NCI-H1105 (cell line): Measurements from ENCODE around the gene PUM2.

Experiments used
- DNase-seq: peaks from one replicate; lab custom pipeline; 2025; lab: John Stamatoyannopoulos, UW

PUM2 gene

DNA sequence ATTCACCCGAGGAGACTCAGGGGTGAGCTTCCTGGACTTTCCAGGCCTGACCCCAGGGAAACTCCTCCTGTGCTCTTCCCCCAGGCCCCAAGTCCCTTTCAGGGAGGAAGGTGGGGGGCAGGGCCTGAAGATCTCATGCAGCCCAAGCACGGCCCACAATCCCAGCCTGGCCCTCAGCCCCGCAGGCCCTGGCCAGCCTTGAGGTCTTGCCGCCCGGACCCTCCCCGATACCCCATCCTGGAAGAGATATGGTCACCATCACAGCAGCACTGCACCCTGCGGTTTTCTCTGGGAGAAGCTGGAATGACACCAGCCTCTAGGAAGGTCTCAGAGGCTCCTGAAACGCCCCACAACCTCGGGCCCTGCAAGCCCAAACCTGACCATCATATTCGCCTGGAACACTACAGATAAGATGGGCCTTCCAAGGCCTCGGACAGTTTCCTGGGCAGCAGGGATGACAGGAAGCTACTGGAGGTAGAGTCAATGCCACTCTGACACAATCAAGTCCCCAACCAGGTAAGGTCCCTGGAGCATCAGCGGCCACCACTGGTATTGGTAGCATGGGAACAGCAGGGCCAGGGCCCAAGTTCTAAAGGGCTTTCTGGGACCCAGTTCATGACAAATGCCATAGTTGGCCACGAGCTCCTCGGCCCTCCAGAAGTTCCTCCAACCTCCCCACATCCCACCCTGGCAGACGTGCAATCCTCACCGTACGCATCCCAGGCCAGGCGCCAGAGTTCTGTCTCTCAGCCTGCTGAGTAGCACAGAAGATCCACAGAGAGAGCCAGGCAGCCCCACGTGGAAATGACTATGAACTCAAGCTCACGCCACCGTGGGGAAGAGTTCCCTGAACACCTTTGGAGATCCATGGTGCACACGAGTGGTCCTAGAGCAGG lies 134.3 kb downstream of the PUM2 start:
- DNase-seq = no peak

DNA sequence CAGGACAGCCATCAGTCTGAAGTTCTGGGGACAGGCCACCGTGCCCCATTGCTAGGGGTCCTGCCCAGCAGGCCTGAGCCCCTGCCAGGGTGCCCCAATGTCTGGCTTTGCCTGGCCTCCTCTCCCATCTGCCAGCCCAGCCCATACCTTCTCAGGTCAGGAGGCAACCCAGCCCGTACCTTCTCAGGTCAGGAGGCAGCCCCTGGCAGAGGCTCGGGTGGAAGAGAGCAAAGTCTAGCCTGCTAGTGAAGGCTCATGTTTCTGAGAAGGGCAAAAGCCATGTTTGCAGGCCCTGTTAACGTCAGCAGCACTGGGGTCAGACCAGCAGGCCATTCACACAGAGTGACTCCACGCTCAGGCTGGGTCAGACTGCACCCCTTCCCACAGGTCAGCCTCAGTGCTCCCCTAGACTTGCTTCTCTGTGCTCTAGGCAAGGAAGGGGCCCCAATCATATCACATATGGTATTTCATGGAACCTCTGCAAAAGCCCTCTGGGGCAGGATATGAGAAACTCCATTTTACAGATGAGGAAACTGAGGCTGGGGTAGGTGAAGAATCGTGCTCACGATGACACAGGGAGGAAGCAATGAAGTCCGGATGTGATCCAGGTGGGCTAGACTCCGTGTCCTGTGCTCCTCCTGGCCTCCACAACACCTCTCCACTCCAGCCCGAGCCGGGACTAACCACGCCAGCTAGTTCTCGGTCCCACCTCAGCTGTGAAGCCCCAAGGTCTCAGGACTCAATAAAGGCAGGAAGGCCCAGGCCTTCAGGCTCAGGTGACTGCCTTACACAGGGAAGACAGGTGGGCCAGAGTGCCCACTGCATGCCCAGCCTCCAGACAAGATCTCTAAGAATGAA lies 135.2 kb downstream of the PUM2 start:
- DNase-seq = no peak

DNA sequence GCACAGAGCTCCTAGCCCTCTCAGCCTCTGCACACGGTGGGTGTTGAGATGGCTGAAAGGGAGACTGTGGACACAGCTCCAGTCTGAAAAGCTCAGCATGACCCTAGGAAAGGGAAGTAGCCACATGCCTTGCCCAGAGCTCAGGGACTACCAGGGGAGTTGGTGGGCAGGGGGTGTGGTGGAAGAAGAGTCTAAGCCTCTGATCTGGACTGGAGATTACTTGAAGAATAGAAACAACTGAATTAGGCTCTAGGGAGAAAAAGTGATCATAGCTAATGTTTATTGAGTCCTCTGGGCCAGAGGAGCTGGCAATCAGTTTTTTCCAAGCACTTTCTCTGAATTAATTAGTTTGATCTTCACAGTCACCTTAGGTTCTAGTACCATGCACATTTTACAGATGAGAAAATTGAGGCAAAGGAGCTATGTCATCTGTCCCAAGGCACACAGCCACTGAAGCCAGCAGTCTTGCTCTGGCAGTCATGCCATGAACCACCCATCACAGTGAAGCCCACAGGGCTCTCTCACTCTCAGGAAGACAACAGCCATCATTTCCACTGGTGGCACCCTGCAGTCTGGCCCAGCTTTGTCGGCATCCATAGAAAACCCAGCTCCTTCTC lies 136.0 kb downstream of the PUM2 start:
- no peak for DNase-seq

DNA sequence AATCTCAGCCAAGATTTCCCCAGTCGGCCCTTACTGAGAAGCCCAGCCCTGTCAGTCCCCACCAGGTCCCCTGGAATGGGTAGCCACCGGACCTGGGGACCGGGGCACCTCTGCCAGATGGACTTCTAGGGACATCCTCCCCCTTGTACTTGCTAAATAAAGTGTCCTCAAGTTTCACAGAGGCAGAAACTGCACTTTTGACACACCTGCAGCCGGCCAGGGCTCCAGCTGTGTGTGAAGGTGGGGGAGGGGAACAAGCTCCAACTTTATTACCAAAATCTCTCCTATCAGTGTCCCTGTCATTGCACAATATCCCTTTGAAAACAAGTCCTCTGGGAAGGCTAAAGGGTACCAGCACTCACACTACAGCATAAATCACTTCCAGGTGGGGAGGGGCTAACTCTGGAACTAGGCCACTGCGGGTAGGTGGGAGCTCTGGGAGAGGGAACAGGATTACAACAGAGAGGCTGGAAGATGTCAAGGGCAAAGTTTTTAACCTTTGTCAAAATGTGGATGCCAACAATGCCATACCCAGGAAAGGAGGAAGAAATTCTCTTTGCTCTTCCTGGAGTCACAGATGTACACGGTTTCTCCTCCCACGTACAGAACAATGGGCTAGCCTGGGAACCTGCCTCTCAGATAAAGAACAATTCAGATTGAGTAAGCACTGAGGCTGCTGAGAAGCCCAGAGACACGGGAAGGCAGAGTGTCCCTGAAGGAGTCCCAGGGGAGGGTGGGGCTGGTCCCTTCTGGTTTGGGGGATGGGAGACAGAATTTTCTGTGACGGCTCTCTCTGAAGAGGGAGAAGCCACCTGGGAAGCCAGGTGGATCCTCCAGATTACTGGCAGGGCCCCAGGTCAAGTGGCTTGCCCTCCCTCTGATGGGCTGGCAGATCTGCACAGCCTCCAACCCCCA lies 136.7 kb downstream of the PUM2 start:
- DNase-seq = peak; percentile 79

DNA sequence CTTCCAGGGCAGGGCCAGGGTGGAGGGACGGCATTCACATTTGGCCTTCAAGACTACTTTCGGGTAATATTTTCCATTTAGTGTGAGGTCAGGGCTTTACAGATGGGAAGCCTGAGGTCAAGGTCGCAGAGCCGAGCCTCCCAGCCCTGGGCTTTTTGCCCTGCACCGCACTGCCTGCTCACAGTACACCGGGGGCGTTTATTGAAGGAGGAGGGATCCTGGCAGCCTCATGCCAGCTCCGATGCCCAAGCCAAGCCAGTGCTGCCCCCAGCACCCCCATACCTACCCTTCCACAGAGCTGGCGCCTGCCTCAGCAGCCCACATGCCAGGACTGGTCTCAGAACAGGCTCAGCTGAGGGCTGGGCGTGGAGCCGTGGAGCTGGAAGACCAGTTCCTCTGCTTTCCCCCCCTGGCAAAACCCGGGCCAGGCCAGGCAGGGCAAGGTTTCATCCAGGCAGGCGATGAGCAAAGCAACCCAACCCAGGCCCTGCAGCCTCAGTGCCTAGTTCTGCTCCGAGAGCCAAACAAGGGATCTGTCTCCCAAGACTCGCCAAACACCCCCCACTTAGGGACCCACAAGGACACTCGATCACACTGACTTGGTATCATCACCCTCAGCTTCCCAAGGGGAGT lies 137.7 kb downstream of the PUM2 start:
- no peak for DNase-seq

DNA sequence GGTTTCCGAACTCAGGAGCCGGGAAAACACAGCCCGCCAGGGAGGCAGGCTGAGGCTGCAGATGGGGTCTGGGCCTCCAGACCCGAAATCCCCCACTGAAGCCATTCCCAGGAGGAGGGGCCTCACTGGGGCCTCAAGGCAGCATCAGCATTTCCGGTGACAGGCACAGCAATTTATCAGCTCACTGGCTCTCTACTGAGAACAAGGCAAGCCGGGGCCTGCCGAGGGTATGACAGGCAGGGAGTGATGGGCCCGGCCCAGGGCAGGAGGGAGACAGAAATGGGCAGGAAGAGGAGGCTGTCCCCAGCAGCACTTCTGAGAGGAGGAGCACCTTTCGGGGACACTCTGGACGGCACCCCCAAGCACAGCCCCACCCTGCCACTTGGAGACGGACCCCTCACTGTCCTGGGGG lies 138.2 kb downstream of the PUM2 start:
- no peak for DNase-seq

DNA sequence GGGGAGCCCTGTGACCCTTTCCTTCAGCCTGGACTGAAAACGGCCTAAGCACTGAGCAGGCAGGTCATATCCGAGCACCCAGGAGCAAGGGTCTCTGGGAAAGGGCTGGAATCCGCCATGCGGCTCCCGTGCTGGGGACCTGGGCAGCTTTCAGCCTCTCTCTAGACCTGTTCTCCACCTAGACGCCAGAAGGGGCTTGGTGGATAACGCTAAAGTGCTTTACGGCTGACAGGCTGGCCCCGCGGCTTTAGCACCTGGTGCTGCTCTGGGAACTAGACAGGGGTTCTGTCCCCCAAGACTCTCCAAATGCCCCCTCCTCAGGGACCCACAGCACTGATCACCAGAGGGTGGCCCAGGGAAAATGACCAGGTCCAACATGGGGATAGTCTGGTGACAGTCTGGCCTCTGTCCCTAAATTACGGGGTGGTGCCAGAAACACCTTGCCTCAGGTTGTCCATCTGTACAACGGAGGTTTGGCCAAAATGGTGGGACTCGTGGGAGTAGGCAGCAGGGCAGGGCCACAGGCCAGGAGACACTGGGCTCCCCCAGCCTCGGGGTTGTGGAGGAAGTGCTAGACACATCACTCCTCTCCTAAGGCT lies 138.7 kb downstream of the PUM2 start:
- no peak for DNase-seq

DNA sequence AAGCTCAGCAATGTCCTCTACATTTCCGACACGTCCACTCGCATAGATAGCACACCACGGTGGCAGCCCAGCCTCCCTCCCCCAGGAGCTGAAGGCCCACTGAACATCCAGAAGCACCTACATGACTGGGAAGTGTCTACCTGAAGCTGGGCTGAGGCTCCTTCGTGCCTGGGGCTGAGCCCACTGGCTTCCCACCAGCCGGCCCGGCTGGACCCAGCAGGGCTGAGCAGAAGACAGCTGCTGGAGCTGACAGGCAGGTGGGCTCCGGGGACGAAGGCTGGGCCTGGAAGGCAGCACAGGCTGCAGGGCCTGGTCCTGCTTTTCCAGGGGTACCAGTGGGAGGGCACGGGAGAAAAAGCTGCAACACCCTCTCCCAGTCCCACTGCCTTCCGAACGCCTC lies 139.2 kb downstream of the PUM2 start:
- DNase-seq = no peak

DNA sequence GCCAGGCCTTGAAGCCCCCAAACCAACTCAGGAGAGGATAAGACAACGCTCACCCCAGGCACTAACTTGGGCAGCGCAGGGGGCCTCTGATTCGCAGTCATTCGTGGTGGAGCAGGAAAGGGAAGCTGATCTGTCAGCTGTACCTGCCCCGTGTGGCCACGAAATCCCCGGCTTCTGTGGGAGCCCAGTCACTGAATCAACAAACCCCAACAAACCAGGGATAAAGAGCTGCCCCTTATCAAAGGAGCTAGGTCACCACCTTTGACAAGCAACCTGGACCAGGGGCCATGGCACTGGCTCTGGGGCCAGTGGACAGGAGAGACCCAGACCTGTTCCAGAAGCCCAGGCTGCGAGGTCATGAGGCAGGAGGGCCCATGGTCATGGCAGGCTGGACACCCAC lies 140.2 kb downstream of the PUM2 start:
- no peak for DNase-seq

DNA sequence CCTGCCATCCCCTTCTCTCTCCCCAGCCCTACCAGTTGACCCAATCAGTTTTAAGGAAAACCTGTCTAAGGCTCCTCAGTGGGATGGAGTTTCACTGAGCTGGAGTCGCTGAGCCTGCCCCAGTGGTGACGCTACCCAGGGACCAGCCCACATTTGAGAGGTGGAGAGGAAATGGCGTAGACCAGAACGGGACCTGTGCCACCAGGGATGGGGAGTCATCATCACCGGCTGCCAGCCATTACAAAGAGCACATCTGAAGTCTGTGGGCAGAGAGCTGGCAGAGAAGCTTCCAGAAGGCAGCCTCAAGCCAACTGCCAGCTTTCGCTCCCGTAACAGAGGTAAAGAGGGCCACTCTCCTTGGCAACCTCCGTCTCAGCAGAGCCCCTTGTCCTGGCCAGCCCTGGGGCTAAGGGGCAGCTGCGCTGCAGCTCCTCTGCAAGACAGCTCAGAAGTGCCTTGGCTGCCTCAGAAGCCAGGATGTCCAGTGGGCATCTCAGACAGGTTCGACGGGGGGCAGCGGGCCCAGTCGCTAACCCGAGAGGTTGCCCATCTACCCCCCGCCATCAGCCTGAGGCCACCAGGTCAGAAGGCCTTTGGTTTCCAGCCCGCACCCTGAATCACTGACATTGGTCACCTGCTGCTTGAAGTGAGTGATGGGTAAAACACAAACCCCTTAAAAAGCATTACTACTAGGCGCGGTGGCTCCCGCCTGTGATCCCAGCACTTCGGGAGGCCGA lies 141.1 kb downstream of the PUM2 start:
- no peak for DNase-seq

DNA sequence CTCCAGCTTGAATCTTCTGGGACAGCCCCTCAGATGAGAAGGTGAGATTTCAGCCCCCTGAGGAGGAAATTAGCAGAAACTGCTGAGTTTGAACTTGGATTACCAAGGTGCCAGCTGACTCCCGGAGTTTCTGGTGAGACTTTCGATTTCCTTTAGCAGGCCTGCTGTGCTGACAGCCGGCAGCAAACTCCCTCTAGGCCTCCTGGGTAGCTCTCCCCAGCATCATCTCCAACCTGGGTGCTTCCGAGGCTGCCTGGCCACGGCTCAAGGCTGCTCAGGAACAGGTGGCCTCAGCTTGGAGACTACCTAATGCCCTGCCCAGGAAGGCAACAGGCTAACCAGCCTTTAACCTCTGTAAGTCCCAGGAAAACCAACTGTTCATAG lies 142.2 kb downstream of the PUM2 start:
- DNase-seq = no peak

DNA sequence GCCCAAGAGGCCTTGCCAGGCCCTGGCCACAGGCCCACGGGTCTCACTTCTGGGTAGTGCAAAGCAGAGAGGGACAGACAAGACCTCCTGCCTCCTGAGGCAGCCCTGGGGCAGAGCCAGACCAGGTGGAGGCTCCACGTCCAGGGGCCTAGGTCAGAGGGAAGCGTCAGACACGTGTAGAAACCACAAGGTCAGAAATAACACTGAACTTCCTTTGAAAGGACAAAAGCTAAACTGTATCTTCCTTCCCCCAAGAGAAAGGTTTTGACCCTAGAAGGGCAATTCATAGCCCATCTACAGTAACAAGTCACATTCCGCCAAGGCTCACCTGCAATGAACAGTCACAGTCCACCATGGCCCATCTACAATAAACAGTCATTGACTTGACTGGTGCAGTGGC lies 143.6 kb downstream of the PUM2 start:
- no peak for DNase-seq

DNA sequence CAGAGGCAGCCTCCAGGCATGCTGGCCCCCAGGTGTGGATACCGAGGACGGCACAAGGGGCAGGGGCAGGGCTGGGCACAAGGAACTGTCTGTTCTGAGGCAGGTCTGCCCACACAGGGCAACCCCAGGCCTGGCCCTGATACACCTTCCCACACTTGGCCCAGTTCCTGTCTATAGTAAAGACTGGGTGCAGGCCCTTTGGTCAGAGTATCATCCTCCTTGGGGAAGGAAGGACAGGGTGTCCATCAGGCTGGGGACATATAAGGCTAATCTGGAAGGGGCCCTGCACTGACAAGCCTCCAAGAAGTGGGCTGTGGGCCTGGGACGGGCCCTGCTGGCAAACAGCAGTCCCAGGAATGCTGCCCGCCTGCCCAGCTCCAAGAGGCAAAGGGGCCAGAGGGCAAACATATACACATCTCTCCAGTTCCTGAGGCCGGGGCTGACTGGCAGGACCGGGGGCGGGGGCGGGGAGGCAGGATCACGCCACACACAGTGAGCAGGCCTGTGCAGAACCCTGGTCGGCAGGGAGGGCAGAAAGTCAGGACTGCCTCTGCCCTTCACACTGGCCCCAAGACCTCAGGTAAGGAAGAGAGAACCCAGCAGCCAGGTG lies 144.6 kb downstream of the PUM2 start:
- DNase-seq = no peak

DNA sequence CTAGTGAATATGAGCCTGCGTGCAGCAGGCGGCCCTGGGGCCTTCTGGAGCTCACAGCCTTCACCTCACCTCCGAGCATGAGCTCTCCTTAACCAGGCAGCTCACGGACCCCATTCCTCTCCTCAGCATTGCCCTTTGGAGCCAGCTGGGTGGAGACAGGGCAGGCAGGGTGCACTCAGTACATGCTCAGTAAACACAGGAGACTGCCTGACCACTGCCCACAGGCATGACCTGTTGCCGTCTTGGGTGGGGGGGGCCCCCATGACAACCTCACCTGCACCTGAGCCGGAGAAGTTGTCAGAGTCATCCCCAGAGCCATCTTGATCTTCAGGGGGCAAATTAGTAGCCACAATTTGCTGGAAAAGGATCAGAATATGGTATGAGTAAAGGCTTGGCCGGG lies 145.6 kb downstream of the PUM2 start:
- no peak for DNase-seq

DNA sequence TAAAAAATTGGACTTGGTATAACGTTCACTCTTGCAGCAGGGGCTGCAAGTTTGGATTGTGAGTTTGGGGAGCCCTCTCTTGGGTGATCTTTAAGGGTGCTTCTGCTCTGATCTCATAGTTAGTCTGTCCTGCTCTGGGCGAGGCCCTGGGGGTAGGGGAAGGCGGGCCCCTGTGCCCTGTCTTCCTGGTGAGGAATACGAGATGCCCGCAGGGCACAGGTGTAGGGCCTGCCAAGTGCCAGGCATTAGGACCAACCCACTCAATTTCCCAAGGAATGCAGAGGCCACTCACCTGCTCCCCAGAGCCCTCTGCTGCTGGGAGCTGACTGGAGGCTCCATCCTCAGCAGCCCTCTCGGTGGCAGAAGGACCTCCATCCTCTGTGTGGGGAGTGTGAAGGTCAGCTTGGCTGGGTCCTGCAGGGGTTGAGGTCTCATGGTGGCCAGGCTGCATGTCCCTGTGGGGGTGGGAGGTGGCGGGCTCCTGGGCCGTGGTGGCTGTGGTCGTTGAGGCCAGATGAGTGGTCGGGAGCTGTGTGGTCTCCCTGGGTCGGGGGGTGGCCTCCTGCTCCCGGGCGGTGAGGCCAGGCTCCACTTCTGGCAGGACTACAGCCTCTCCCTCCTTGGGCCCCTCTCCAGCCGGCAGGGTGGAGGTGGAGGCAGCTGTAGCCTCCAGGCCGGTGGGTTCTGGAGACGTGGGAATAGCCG lies 147.0 kb downstream of the PUM2 start:
- no peak for DNase-seq

DNA sequence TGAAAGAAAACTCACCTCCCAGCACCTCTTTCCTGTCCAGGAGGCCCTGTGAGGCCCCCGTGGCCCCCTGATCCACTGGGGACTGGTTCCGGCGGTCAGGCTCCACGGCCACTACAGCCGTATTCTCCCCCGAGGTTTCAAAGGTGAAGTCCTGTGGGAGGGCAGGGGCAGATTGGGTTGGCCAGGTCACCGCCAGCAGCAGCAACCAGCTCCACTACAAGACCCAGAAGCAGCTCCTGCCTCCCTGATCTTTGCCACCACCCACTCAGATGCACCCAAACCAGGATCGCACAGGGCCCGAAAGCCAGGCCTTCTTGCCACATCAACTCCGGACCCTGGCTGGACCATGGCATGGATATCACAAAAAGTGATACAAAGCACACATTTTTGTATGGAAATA lies 147.6 kb downstream of the PUM2 start:
- no peak for DNase-seq

DNA sequence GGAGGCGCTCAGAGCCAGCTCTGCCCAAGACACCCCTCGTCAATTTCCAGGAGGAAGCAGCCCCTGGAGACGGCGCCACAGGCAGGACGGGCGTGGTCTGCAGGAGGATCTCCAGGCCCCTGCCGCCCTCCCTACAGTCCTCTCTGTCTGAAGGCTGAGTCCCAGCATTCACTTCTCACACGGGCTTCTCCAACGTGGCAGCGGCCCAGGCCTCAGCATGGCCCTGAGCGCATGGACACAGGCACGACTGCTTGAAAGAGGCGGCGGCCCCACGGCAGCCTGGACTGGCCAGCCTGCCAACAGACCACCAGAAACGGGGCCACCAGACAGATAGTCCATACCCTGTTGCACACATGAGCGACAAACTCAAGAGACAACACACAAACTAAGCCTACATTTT lies 149.0 kb downstream of the PUM2 start:
- no peak for DNase-seq

DNA sequence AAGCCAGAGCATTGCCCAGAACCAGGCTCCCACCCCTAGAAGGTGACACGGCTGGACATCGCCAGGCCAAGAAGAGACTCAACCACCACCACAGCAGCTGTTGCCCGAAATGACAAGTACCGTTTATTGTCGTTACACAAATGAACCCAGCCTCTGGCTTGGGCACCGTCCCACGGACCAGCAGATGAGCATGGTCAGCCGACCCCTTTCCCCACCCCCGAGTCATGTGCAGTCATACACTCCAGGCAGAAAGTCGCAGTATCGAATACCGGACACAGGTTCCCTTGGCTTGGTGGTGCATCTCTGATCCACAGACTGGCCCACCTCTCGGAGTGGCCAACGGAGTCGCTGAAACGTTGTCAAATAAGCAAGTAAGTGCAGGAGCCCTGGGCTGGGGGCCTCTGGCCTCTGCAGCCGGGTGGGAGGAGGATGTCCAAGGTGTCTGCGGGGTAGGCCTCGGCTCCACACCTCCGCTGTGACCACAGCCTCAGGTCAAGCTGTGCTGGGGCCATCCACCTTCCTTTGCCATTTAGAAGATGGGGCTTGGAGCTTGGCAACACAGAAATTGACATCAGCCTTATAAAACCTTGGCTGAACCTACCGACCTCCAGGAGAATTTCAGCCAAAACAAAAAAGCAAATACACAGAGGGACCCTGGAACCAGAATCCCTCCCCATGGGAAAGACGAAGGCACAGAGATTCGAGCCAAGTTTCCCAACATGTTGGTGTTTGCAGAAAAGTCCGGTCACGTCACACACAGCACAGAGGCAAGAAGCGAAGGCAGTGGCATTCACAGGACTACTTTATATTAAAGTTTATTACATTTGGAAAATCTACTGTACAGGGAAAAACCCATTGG lies 149.7 kb downstream of the PUM2 start:
- DNase-seq = no peak
